ENCODE data around the gene UNC119.

UNC119 gene

GRCh38 chr17:28498652-28499363 lies 53.6 kb downstream of the UNC119 start:
- no peak for DNase-seq (ENCODE audit: low read depth in 2 of 2)

- no peak for DNase-seq (ENCODE audit: low read depth in 2 of 2)
These were observed 54.5 kb downstream of the UNC119 start for GRCh38 chr17:28497931-28498330.

Measured in stimulated activated CD8-positive, alpha-beta memory T cell treated with anti-CD3 and anti-CD28 coated beads, Interleukin-7, amount 100 ng/mL, for 4 hours (primary cell).